Fibroblast of lung (primary cell): ENCODE results near the gene BLACAT1. TPM values are rescaled to one million over a fixed set of nuclear protein-coding genes. Genes with fewer than 3 reads are reported as not detected.

Experiments
- DNase-seq, 2 donors: peaks; one replicate each; pipeline versions ENCODE4 v3.0.0 to v3.0.0-alpha.2; 2010; ENCODE audit warnings: low read depth in 2 of 2
- H2AFZ ChIP-seq: 2 replicates; pipeline ENCODE4 v1.5.1; 2012; ENCODE audit warnings: low read length, control low read depth, inconsistent platforms
- H3K27ac ChIP-seq: 2 replicates; pipeline ENCODE4 v1.5.1; 2011; ENCODE audit warnings: low read length, control low read depth; ENCODE audit not compliant: insufficient read depth
- H3K27me3 ChIP-seq: 2 replicates; pipeline ENCODE4 v1.5.1; 2011; ENCODE audit warnings: mild to moderate bottlenecking, low read length; ENCODE audit not compliant: control insufficient read depth, insufficient read depth
- H3K36me3 ChIP-seq: 2 replicates; pipeline ENCODE4 v1.5.1; 2011; ENCODE audit warnings: low read length; ENCODE audit not compliant: control insufficient read depth, insufficient read depth
- H3K4me1 ChIP-seq: 2 replicates; pipeline ENCODE4 v1.5.1; 2011; ENCODE audit warnings: low read length; ENCODE audit not compliant: control insufficient read depth, insufficient read depth; ENCODE audit errors: extremely low read depth
- H3K4me2 ChIP-seq: 2 replicates; pipeline ENCODE4 v1.5.1; 2011; ENCODE audit warnings: low read length, control low read depth; ENCODE audit not compliant: insufficient read depth; ENCODE audit errors: extremely low read depth
- H3K4me3 ChIP-seq, 4 experiments: fragments of 200-600 bp in 1 of 4; sonication (generic) in 1 of 4; replicated peaks in 1 of 4; 2 replicates each; pipeline ENCODE4 v1.5.1; 2011 to 2016; ENCODE audit warnings: low read length in 4 of 4, low read depth in 3 of 4, mild to moderate bottlenecking in 3 of 4, control low read depth in 2 of 4, inconsistent platforms in 1 of 4, mixed read lengths in 1 of 4; ENCODE audit not compliant: insufficient read depth in 1 of 4; ENCODE audit errors: control extremely low read depth in 1 of 4
- H3K79me2 ChIP-seq: 2 replicates; pipeline ENCODE4 v1.5.1; 2012; ENCODE audit warnings: mild to moderate bottlenecking, low read length, inconsistent platforms; ENCODE audit not compliant: control insufficient read depth, insufficient read depth
- H3K9ac ChIP-seq: 2 replicates; pipeline ENCODE4 v1.5.1; 2011; ENCODE audit warnings: mild to moderate bottlenecking, low read length, control low read depth; ENCODE audit not compliant: insufficient read depth
- H3K9me3 ChIP-seq: 2 replicates; pipeline ENCODE4 v1.5.1; 2012; ENCODE audit warnings: low read depth, low read length; ENCODE audit not compliant: control insufficient read depth, insufficient read depth
- H4K20me1 ChIP-seq: 2 replicates; pipeline ENCODE4 v1.5.1; 2011; ENCODE audit warnings: low read length; ENCODE audit not compliant: control insufficient read depth, insufficient read depth; ENCODE audit errors: extremely low read depth
- CTCF ChIP-seq, 2 donors: IDR thresholded peaks in 1 of 2; conservative IDR thresholded peaks in 1 of 2; 1 replicate in 1 of 2; 2 replicates in 1 of 2; pipeline ENCODE4 v1.5.1; 2011 to 2012; ENCODE audit warnings: low read length in 2 of 2, control low read depth in 1 of 2, inconsistent platforms in 1 of 2, low read depth in 1 of 2, mild to moderate bottlenecking in 1 of 2
- EZH2 ChIP-seq: IDR thresholded peaks from 2 replicates; pipeline ENCODE4 v1.5.1; 2012; ENCODE audit warnings: low read length, control low read depth, mild to moderate bottlenecking; ENCODE audit errors: missing control alignments
- polyA plus RNA-seq, 2 donors: library from polyadenylated mRNA; depleted of rRNA in 1 of 2; stranded (reverse) in 1 of 2; unstranded in 1 of 2; fragments of >200 nt; gene quantifications; 2 replicates each; pipeline ENCODE4 v1.2.1, GENCODE V29; 2011 to 2012; ENCODE audit warnings: missing spikeins in 1 of 2
- total RNA-seq: library from RNA; depleted of rRNA; stranded (reverse); fragments of >200 nt; gene quantifications from 2 replicates; pipeline ENCODE4 v1.2.1, GENCODE V29; 2014

The BLACAT1 gene
- total and polyA plus RNA-seq, 2 donors (not counting 1 experiment from before 2014, with no cell fraction given), result not detected

- Histone ChIP-seq H3K79me2 (no peaks in the 10 kb centered on the region), H3K27me3 (peaks cover 4% of the 10 kb centered on the region), H4K20me1 (no peaks in the 10 kb centered on the region), H3K4me2 (no peak overlapping the region), H3K4me1 (no peaks in the 10 kb centered on the region), H3K4me3 (no peak overlapping the region), H3K9me3 (no peaks in the 10 kb centered on the region), H2AFZ (no peak overlapping the region), H3K36me3 (no peaks in the 10 kb centered on the region), H3K9ac (no peak overlapping the region), H3K27ac (no peak overlapping the region)
- no peak for DNase-seq
- TF ChIP-seq EZH2, result no peak
- no peak for TF ChIP-seq CTCF (conservative IDR thresholded peaks at IDR 0.05 in 1 of 2, IDR thresholded peaks at IDR 0.05 in 1 of 2; ENCODE audit: low read depth in 1 of 2, low read length in 2 of 2)
These were observed 18.7 kb upstream of the BLACAT1 start for GRCh38 chr1:205474571-205474970.

GRCh38 chr1:205473966-205474365 lies 18.1 kb upstream of the BLACAT1 start:
- no peak for TF ChIP-seq CTCF (conservative IDR thresholded peaks at IDR 0.05 in 1 of 2, IDR thresholded peaks at IDR 0.05 in 1 of 2; ENCODE audit: low read depth in 1 of 2, low read length in 2 of 2)
- TF ChIP-seq EZH2, result no peak
- no peaks in the 10 kb centered on the region for H3K9me3 ChIP-seq
- peaks cover 3% of the 10 kb centered on the region for H3K27me3 ChIP-seq
- DNase-seq, result no peak
- no peak overlapping the region for H3K4me2 ChIP-seq
- H2AFZ ChIP-seq, result no peak overlapping the region
- H3K4me1 ChIP-seq, result no peaks in the 10 kb centered on the region
- H3K9ac ChIP-seq, result no peak overlapping the region
- no peaks in the 10 kb centered on the region for H3K36me3 ChIP-seq
- H3K27ac ChIP-seq, result no peak overlapping the region
- H4K20me1 ChIP-seq, result no peaks in the 10 kb centered on the region
- no peak overlapping the region for H3K4me3 ChIP-seq
- H3K79me2 ChIP-seq, result no peaks in the 10 kb centered on the region

GRCh38 chr1:205473475-205473874 lies 17.6 kb upstream of the BLACAT1 start:
- no peak overlapping the region for H3K9ac ChIP-seq
- DNase-seq, result no peak
- H3K4me2 ChIP-seq, result no peak overlapping the region
- no peaks in the 10 kb centered on the region for H3K79me2 ChIP-seq
- peaks cover 3% of the 10 kb centered on the region for H3K27me3 ChIP-seq
- H3K4me1 ChIP-seq, result no peaks in the 10 kb centered on the region
- no peak overlapping the region for H3K27ac ChIP-seq
- H2AFZ ChIP-seq, result no peak overlapping the region
- H3K36me3 ChIP-seq, result no peaks in the 10 kb centered on the region
- H3K4me3 ChIP-seq, result no peak overlapping the region
- H3K9me3 ChIP-seq, result no peaks in the 10 kb centered on the region
- TF ChIP-seq CTCF (conservative IDR thresholded peaks at IDR 0.05 in 1 of 2, IDR thresholded peaks at IDR 0.05 in 1 of 2; ENCODE audit: low read depth in 1 of 2, low read length in 2 of 2), result no peak
- no peak for TF ChIP-seq EZH2
- no peaks in the 10 kb centered on the region for H4K20me1 ChIP-seq
